Psoas muscle (tissue), 8 donors: ENCODE measurements around the gene GMPR. TPM values are rescaled to one million over a fixed set of nuclear protein-coding genes. Genes with fewer than 3 reads are reported as not detected.

Experiments
- ATAC-seq, 4 donors: fragments of 200-7000 bp; cut with Tn5 transposase; one replicate each; pipeline ENCODE4 v1.9.1; 2020; ENCODE audit warnings: moderate library complexity in 3 of 4, mild to moderate bottlenecking in 2 of 4
- DNase-seq, 2 donors: peaks; one replicate each; pipeline ENCODE4 v3.0.0-alpha.2; 2020
- H3K27ac ChIP-seq: fragments of 200-600 bp; one replicate; pipeline ENCODE4 v1.8.0; 2022
- H3K27me3 ChIP-seq, 3 donors: fragments of 200-600 bp in 1 of 3; one replicate each; pipeline versions ENCODE4 v1.6.1 to v1.8.0; 2013 to 2022; ENCODE audit warnings: low read length in 2 of 3, mild to moderate bottlenecking in 2 of 3, moderate library complexity in 1 of 3; ENCODE audit not compliant: insufficient read depth in 3 of 3
- H3K36me3 ChIP-seq, 2 donors: fragments of 200-600 bp in 1 of 2; one replicate each; pipeline versions ENCODE4 v1.6.1 to v1.8.0; 2013 to 2022; ENCODE audit warnings: low read depth in 1 of 2, mild to moderate bottlenecking in 1 of 2, moderate library complexity in 1 of 2; ENCODE audit not compliant: insufficient read depth in 1 of 2
- H3K4me1 ChIP-seq: fragments of 200-600 bp; one replicate; pipeline ENCODE4 v1.8.0; 2022
- H3K4me3 ChIP-seq: fragments of 200-600 bp; one replicate; pipeline ENCODE4 v1.8.0; 2022; ENCODE audit warnings: mild to moderate bottlenecking
- H3K9me3 ChIP-seq: fragments of 200-600 bp; one replicate; pipeline ENCODE4 v1.8.0; 2022
- CTCF ChIP-seq: fragments of 200-600 bp; IDR thresholded peaks from one replicate; pipeline ENCODE4 v1.8.0; 2022; ENCODE audit warnings: antibody characterized with exemption
- WGBS, 3 donors: extraction: QIAGEN DNeasy Blood & Tissue Kit; methylation state at CpG; one replicate each; pipeline versions ENCODE4 v1.1.6 to v1.1.7; 2013; 5-methylcytosine and 5-hydroxymethylcytosine counted together
- intact Hi-C, 2 donors: fragments of 100-400 bp; cut with DNase I; formaldehyde crosslinking; loops; one replicate each; pipeline versions ENCODE4 v1.11.0 to v1.14.2; 2022
- polyA plus RNA-seq, 3 donors: library from polyadenylated mRNA; stranded (reverse); fragments of 200-250 nt; gene quantifications; one replicate each; pipeline ENCODE4 v1.2.3, GENCODE V29; 2013
- total RNA-seq, 4 donors: library from RNA; stranded (reverse); fragmentation: NEBNext Ultra II Directional in 2 of 4; extraction: Animal tissue kit (Norgen Biotek cat#: 25700) in 2 of 4; gene quantifications; one replicate each; pipeline versions ENCODE4 v1.2.1 to v1.2.4, GENCODE V29; 2021 to 2023
- donor health status: healthy with polysubstance abuse.
- donor health status: DM: no; HTN: no; CAD: no; lungs with moderate emphysema.
- donor health status: Bipolar disorder and iron deficiency.
- donor health status: healthy.
- donor health status: DM: yes; HTN: yes; CAD: no.
- donor health status: DM: no; HTN: no; CAD: no.
- donor health status: DM: no; HTN: no; CAD: no.
- donor health status: DM: yes; HTN: yes; CAD: no.

Gene GMPR
- total and polyA plus RNA-seq, 7 donors: 26.6 to 286 (median 230) TPM

DNA sequence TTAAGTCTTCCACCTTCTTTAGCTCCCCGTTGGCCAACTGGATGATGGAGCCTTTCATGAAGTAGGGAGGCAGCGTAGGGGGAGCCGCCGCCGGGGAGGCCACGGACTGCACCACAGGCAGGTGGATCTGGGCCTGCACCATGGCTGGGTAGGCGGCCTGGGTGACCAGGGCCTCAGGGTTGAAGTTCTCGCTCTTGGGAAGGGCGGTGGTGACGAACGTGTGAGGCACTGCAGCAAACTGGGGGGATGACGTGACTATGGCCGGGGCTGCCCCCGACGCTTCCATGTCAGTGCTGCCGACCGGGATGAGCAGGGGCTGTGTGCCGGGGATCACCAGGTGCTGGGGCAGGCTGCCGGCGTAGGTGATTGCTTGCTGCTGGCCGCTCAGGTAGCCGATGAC lies 88.1 kb downstream of the GMPR start:
- H3K4me3 ChIP-seq: no peak overlapping the region
- WGBS, 3 donors: 97 to 98% (median 98%) methylated on average over 22 of the region's 22 CpGs
- DNase-seq (no peak), ATAC-seq (no peak)
- peaks cover 0 to 23% of the 10 kb centered on the region in 2 donors for H3K36me3 ChIP-seq
- intact Hi-C loops: no loop called here
- H3K4me1 ChIP-seq: peaks cover 30% of the 10 kb centered on the region
- no peak for TF ChIP-seq CTCF
- no peaks in the 10 kb centered on the region for H3K27me3 ChIP-seq
- no peaks in the 10 kb centered on the region for H3K9me3 ChIP-seq
- no peak overlapping the region for H3K27ac ChIP-seq

- Histone ChIP-seq H3K36me3 (peaks cover 0 to 23% of the 10 kb centered on the region in 2 donors), H3K27me3 (no peaks in the 10 kb centered on the region), H3K27ac (no peak overlapping the region), H3K4me3 (no peak overlapping the region), H3K4me1 (peaks cover 30% of the 10 kb centered on the region), H3K9me3 (no peaks in the 10 kb centered on the region)
- intact Hi-C loops: no loop called here
- ATAC-seq (no peak), DNase-seq (no peak)
- no peak for TF ChIP-seq CTCF
- WGBS, 3 donors: 93 to 95% (median 94%) methylated on average over 41 to 43 of the region's 43 CpGs
Observed at GRCh38 chr6:16326971-16327776, 88.8 kb downstream of the GMPR start.

GRCh38 chr6:16327777-16328325 lies 89.5 kb downstream of the GMPR start:
- Histone ChIP-seq H3K9me3 (no peaks in the 10 kb centered on the region), H3K36me3 (peaks cover 0 to 23% of the 10 kb centered on the region in 2 donors), H3K27ac (no peak overlapping the region), H3K27me3 (no peaks in the 10 kb centered on the region), H3K4me1 (peaks cover 31% of the 10 kb centered on the region), H3K4me3 (no peak overlapping the region)
- intact Hi-C loops: no loop called here
- no peak for DNase-seq
- no peak for TF ChIP-seq CTCF
- ATAC-seq: no peak
- whole genome bisulfite sequencing, 3 donors: 92 to 97% (median 94%) methylated on average over 32 to 34 of the region's 34 CpGs

- Histone ChIP-seq H3K4me3 (no peak overlapping the region), H3K27ac (peak overlapping the region; percentile 13), H3K9me3 (no peaks in the 10 kb centered on the region), H3K4me1 (peaks cover 32% of the 10 kb centered on the region), H3K36me3 (peaks cover 0 to 23% of the 10 kb centered on the region in 2 donors), H3K27me3 (no peaks in the 10 kb centered on the region)
- DNase-seq (no peak), ATAC-seq (no peak)
- intact Hi-C loops: no loop called here
- 67 to 68% (median 68%) methylated on average over 6 of the region's 6 CpGs for WGBS, 3 donors
- TF ChIP-seq CTCF: no peak
Observed at GRCh38 chr6:16329233-16329632, 90.8 kb downstream of the GMPR start.
